ENCODE results near the gene TYW1B. TPM values are rescaled to one million over a fixed set of nuclear protein-coding genes. Genes with fewer than 3 reads are reported as not detected.

The TYW1B gene
- total and polyA plus RNA-seq, 2 experiments from 2014 or later = 1.7 to 1.9 TPM

Small RNAs within 50 kb of the gene (microRNA-seq; reads per million reads assigned to microRNA genes)
- not detected for gene MIR4650-2

Small RNAs within 50 kb of the gene (small RNA-seq; reads per million reads assigned to genes)
- gene AC211469.2 (not detected), gene MIR4650-2 (not detected), gene RN7SL377P (not detected), gene RN7SL625P (not detected)

Other genes with a start within 250 kb of the TYW1B start
- gene POM121, start 96.9 kb upstream of the TYW1B start, total RNA-seq = 9.6 and 10.3 TPM in 2 replicates
- 16.1 and 17.8 TPM in 2 replicates for gene POM121, start 96.9 kb upstream of the TYW1B start, polyA plus RNA-seq
- 0.47 and 2.4 TPM in 2 replicates for gene TRIM74, start 141.3 kb upstream of the TYW1B start, total RNA-seq
- gene TRIM74, start 141.3 kb upstream of the TYW1B start, polyA plus RNA-seq = 0.74 and 1.7 TPM in 2 replicates
- gene SPDYE8, start 201.6 kb upstream of the TYW1B start, total RNA-seq = 0.07 TPM in 1 of 2 replicates, not detected in the other
- 0.17 and 0.19 TPM in 2 replicates for gene SPDYE8, start 201.6 kb upstream of the TYW1B start, polyA plus RNA-seq
- gene SPDYE11, start 229.7 kb upstream of the TYW1B start, total RNA-seq = 0.07 TPM in 1 of 2 replicates, not detected in the other
- 0.38 and 0.45 TPM in 2 replicates for gene SPDYE11, start 229.7 kb upstream of the TYW1B start, polyA plus RNA-seq

Measured in hepatocyte (in vitro differentiated cells).